HepG2 (cell line): Measurements from ENCODE around the gene MAP4K3. TPM values are rescaled to one million over a fixed set of nuclear protein-coding genes. Genes with fewer than 3 reads are reported as not detected.
A peak's percentile ranks its signal among the peaks of the same experiment; 100 is the strongest.

ENCODE experiments used
- EP300 ChIP-seq, 3 experiments: sonication (generic) in 1 of 3; formaldehyde crosslinking in 1 of 3; IDR thresholded peaks; 2 replicates each; pipeline versions ENCODE4 v1.5.1 to v1.6.1; 2011 to 2020; ENCODE audit warnings: low read depth in 2 of 3, low read length in 2 of 3, borderline replicate concordance in 1 of 3, improper control_type of control experiment in 1 of 3, mild to moderate bottlenecking in 1 of 3, missing genetic modification reagents in 1 of 3, moderate library complexity in 1 of 3
- ERF ChIP-seq: IDR thresholded peaks from 2 replicates; pipeline ENCODE4 v1.6.1; 2018; ENCODE audit warnings: missing biosample characterization, missing genetic modification reagents
- KDM5B ChIP-seq: sonication (generic); formaldehyde crosslinking; IDR thresholded peaks from 2 replicates; pipeline ENCODE4 v1.4.0; 2020; ENCODE audit warnings: missing genetic modification reagents, mild to moderate bottlenecking, borderline replicate concordance
- MIXL1 ChIP-seq: IDR thresholded peaks from 2 replicates; pipeline ENCODE4 v1.6.1; 2016
- NFE2L1 ChIP-seq: sonication (generic); formaldehyde crosslinking; IDR thresholded peaks from 2 replicates; pipeline ENCODE4 v1.4.0; 2020; ENCODE audit warnings: missing genetic modification reagents, mild to moderate bottlenecking, borderline replicate concordance
- NR2F1 ChIP-seq, 2 experiments: fragments of 450-650 bp in 1 of 2; formaldehyde crosslinking in 1 of 2; IDR thresholded peaks; 2 replicates each; pipeline versions ENCODE4 v1.5.0 to v1.6.1; 2016 to 2020; ENCODE audit warnings: mild to moderate bottlenecking in 1 of 2, missing compliant biosample characterization in 1 of 2, missing genetic modification reagents in 1 of 2, moderate library complexity in 1 of 2
- SAP130 ChIP-seq: IDR thresholded peaks from 2 replicates; pipeline ENCODE4 v1.6.1; 2016; ENCODE audit warnings: low read depth
- SP140L ChIP-seq: sonication (generic); formaldehyde crosslinking; IDR thresholded peaks from 2 replicates; pipeline ENCODE4 v1.4.0; 2020; ENCODE audit warnings: missing genetic modification reagents, borderline replicate concordance
- U2AF1 ChIP-seq: fragments of 200-400 bp; formaldehyde crosslinking; optimal IDR thresholded peaks from 2 replicates; pipeline ENCODE3; 2017; ENCODE audit warnings: mild to moderate bottlenecking, low read depth, low read length
- ZKSCAN8 ChIP-seq: IDR thresholded peaks from 2 replicates; pipeline ENCODE4 v1.6.1; 2016; ENCODE audit warnings: borderline replicate concordance, missing genetic modification reagents, missing compliant biosample characterization
- ZMYM4 ChIP-seq: sonication (generic); formaldehyde crosslinking; IDR thresholded peaks from 2 replicates; pipeline ENCODE4 v1.8.1; 2023; ENCODE audit warnings: mild to moderate bottlenecking, missing genetic modification reagents
- ZNF225 ChIP-seq: sonication (generic); formaldehyde crosslinking; IDR thresholded peaks from 2 replicates; pipeline ENCODE4 v1.4.0; 2020; ENCODE audit warnings: mild to moderate bottlenecking, missing genetic modification reagents
- ZNF350 ChIP-seq: sonication (generic); formaldehyde crosslinking; IDR thresholded peaks from 2 replicates; pipeline ENCODE4 v1.4.0; 2020; ENCODE audit warnings: mild to moderate bottlenecking, low read depth, missing genetic modification reagents, borderline replicate concordance
- ZNF530 ChIP-seq: sonication (generic); formaldehyde crosslinking; IDR thresholded peaks from 2 replicates; pipeline ENCODE4 v1.5.0; 2020; ENCODE audit warnings: low read depth, mild to moderate bottlenecking, missing genetic modification reagents
- ZNF709 ChIP-seq: sonication (generic); formaldehyde crosslinking; IDR thresholded peaks from 2 replicates; pipeline ENCODE4 v1.5.0; 2020; ENCODE audit warnings: mild to moderate bottlenecking, missing genetic modification reagents
- ZNF766 ChIP-seq: sonication (generic); formaldehyde crosslinking; IDR thresholded peaks from 2 replicates; pipeline ENCODE4 v1.5.0; 2020; ENCODE audit warnings: missing genetic modification reagents, borderline replicate concordance
- polyA plus RNA-seq, 8 experiments: library from polyadenylated mRNA; depleted of rRNA in 3 of 8; stranded (reverse) in 7 of 8; unstranded in 1 of 8; fragments of >200 nt; fragmentation: Illumina TruSeq in 4 of 8; extraction: Trizol in 4 of 8; gene quantifications; 2 replicates each; pipeline versions ENCODE4 v1.2.1 to v1.2.3, GENCODE V29; 2011 to 2016; ENCODE audit warnings: low read depth in 4 of 8, missing spikeins in 1 of 8, mixed read lengths in 1 of 8; ENCODE audit not compliant: insufficient read depth in 1 of 8
- total RNA-seq, 5 experiments: library from RNA; depleted of rRNA; stranded (reverse); fragments of >200 nt; fragmentation: Illumina TruSeq; extraction: Trizol; gene quantifications; 2 replicates each; pipeline ENCODE4 v1.2.3, GENCODE V29; 2016; ENCODE audit warnings: low read depth in 1 of 5
- TF ChIP-seq, protein P1 (sequence below): sonication (generic); formaldehyde crosslinking; IDR thresholded peaks from 2 replicates; pipeline ENCODE4 v1.4.0; 2020; ENCODE audit warnings: mild to moderate bottlenecking, missing genetic modification reagents
- TF ChIP-seq, protein P2 (sequence below): sonication (generic); formaldehyde crosslinking; IDR thresholded peaks from 2 replicates; pipeline ENCODE4 v1.8.0; 2023; ENCODE audit warnings: mild to moderate bottlenecking, missing genetic modification reagents
- TF ChIP-seq, protein P3 (sequence below): sonication (generic); formaldehyde crosslinking; IDR thresholded peaks from 2 replicates; pipeline ENCODE4 v1.8.0; 2022; ENCODE audit warnings: missing genetic modification reagents, mild to moderate bottlenecking, inconsistent platforms, borderline replicate concordance
- TF ChIP-seq, protein P4 (sequence below): sonication (generic); formaldehyde crosslinking; IDR thresholded peaks from 2 replicates; pipeline ENCODE4 v1.9.0; 2021; ENCODE audit warnings: missing genetic modification reagents, borderline replicate concordance
- TF ChIP-seq, protein P5 (sequence below): sonication (generic); formaldehyde crosslinking; IDR thresholded peaks from 2 replicates; pipeline ENCODE4 v1.4.0; 2020; ENCODE audit warnings: mild to moderate bottlenecking, missing genetic modification reagents

The MAP4K3 gene
- total and polyA plus RNA-seq, 2 of the 13 experiments (the other 11 are each of a cell fraction or from before 2014, with no cell fraction given): 45.9 to 53.2 TPM

DNA sequence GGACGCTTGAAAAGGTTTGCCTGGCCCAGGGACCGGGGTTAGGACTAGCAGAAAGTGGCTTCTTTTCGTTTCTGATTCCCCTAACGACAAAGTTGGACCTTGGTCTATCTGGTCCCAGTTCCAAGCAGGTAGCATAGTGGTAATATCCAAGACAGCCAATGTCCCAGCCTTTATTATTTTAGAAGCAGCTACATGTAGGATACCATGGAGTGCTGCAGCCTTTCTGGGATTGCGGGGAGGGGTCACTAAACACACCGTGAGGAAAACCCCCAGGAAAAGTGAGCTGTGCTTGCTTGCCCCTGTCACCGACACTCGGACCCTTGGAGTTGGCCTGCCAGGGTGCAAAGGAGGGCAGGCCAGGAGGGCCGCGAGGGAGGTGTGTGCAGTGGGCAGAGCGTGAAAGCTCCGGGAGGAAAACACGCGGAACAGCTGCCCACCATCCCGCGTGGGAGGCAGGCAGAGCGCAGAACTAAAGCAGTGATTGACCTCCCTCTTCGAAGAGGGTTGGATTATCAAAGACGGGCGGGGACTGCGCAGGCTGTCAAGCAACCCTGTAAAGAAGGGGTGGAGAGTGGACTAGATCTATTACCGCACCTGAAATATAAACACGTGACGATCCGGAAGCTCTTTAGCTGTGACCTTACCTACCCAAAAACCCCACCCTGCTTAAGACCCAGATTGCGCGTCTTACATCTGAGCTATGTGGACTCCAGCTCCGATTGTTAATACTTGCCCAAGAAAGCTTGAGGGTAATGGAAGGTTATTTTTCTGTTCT is 624 bp upstream of the MAP4K3 start (continued):
- TF ChIP-seq, protein P1, sequence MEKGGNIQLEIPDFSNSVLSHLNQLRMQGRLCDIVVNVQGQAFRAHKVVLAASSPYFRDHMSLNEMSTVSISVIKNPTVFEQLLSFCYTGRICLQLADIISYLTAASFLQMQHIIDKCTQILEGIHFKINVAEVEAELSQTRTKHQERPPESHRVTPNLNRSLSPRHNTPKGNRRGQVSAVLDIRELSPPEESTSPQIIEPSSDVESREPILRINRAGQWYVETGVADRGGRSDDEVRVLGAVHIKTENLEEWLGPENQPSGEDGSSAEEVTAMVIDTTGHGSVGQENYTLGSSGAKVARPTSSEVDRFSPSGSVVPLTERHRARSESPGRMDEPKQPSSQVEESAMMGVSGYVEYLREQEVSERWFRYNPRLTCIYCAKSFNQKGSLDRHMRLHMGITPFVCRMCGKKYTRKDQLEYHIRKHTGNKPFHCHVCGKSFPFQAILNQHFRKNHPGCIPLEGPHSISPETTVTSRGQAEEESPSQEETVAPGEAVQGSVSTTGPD (CRISPR knock-in tag): 0 out of 2 replicates have a peak, but pooled peaks have one; percentile 27
- TF ChIP-seq, protein P2, sequence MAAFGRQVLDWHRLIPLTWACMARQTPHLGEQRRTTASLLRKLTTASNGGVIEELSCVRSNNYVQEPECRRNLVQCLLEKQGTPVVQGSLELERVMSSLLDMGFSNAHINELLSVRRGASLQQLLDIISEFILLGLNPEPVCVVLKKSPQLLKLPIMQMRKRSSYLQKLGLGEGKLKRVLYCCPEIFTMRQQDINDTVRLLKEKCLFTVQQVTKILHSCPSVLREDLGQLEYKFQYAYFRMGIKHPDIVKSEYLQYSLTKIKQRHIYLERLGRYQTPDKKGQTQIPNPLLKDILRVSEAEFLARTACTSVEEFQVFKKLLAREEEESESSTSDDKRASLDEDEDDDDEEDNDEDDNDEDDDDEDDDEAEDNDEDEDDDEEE: 0 out of 2 replicates have a peak, but pooled peaks have one; percentile 59
- peak; percentile 37 for TF ChIP-seq U2AF1
- peak; percentile 94; the same call in 1 of the 2 replicates for TF ChIP-seq ZNF225
- TF ChIP-seq, protein P3, sequence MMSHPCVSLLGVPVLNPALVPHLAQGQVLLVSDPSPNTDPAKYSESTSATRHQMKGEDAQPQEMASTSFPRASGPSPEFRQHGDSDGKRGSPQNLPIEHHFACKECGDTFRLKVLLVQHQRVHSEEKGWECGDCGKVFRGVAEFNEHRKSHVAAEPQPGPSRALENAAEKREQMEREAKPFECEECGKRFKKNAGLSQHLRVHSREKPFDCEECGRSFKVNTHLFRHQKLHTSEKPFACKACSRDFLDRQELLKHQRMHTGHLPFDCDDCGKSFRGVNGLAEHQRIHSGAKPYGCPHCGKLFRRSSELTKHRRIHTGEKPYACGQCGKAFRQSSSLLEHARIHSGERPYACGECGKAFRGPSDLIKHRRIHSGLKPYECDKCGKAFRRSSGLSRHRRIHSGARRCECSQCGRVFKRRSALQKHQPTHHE: peak; percentile 33; the same call in 1 of the 2 replicates
- no peak for TF ChIP-seq ERF (CRISPR knock-in tag)
- peak; percentile 44; the same call in 1 of the 2 replicates for TF ChIP-seq NFE2L1 (CRISPR knock-in tag)
- peak in 1 of 2 experiments; percentile 58; a peak in 1 of 4 replicates for TF ChIP-seq NR2F1 (CRISPR knock-in tag; IDR thresholded peaks at IDR 0.05)
- TF ChIP-seq ZNF350 (CRISPR knock-in tag): peak; percentile 84
- no peak for TF ChIP-seq ZNF766 (CRISPR knock-in tag)
- TF ChIP-seq ZNF530 (CRISPR knock-in tag): no peak
- 0 out of 2 replicates have a peak, but pooled peaks have one; percentile 14 for TF ChIP-seq ZKSCAN8 (CRISPR knock-in tag)
- TF ChIP-seq SP140L (CRISPR knock-in tag): no peak
- peak; percentile 63; the same call in 1 of the 2 replicates for TF ChIP-seq KDM5B (CRISPR knock-in tag)
- peak; percentile 19; the same call in 1 of the 2 replicates for TF ChIP-seq ZNF709 (CRISPR knock-in tag)
- peak; percentile 48 for TF ChIP-seq SAP130 (CRISPR knock-in tag)
- TF ChIP-seq, protein P4, sequence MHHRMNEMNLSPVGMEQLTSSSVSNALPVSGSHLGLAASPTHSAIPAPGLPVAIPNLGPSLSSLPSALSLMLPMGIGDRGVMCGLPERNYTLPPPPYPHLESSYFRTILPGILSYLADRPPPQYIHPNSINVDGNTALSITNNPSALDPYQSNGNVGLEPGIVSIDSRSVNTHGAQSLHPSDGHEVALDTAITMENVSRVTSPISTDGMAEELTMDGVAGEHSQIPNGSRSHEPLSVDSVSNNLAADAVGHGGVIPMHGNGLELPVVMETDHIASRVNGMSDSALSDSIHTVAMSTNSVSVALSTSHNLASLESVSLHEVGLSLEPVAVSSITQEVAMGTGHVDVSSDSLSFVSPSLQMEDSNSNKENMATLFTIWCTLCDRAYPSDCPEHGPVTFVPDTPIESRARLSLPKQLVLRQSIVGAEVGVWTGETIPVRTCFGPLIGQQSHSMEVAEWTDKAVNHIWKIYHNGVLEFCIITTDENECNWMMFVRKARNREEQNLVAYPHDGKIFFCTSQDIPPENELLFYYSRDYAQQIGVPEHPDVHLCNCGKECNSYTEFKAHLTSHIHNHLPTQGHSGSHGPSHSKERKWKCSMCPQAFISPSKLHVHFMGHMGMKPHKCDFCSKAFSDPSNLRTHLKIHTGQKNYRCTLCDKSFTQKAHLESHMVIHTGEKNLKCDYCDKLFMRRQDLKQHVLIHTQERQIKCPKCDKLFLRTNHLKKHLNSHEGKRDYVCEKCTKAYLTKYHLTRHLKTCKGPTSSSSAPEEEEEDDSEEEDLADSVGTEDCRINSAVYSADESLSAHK (CRISPR knock-in tag): no peak
- TF ChIP-seq, protein P5, sequence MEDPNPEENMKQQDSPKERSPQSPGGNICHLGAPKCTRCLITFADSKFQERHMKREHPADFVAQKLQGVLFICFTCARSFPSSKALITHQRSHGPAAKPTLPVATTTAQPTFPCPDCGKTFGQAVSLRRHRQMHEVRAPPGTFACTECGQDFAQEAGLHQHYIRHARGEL (CRISPR knock-in tag): peak; percentile 53; the same call in 1 of the 2 replicates
- TF ChIP-seq MIXL1 (CRISPR knock-in tag): no peak
- TF ChIP-seq ZMYM4 (CRISPR knock-in tag): peak; percentile 56; the same call in 1 of the 2 replicates
- no peak for TF ChIP-seq EP300 (IDR thresholded peaks at IDR 0.05; ENCODE audit: low read depth in 2 of 2, low read length in 2 of 2)
- 0 out of 2 replicates have a peak, but pooled peaks have one; percentile 12 for TF ChIP-seq EP300 (CRISPR knock-in tag; IDR thresholded peaks at IDR 0.05; ENCODE audit: borderline replicate concordance)
